Measurements from ENCODE around the gene BTBD1.
"Not testable (repeated sequence)": the region's sequence is repeated elsewhere in the genome, so short reads cannot be mapped to it uniquely, and the experiment has no call there.

The BTBD1 gene

GRCh38 chr15:83094583-83094982, 27.5 kb upstream of the BTBD1 start:
- DNase-seq (ENCODE audit: low read depth in 2 of 2), result no peak

- no peak for DNase-seq (ENCODE audit: low read depth in 2 of 2)
These were observed 25.4 kb upstream of the BTBD1 start for GRCh38 chr15:83092309-83092976.

- not testable (repeated sequence) for DNase-seq (ENCODE audit: low read depth in 2 of 2)
These were observed 24.9 kb upstream of the BTBD1 start for GRCh38 chr15:83091965-83092308.

- no peak for DNase-seq (ENCODE audit: low read depth in 2 of 2)
These were observed 23.4 kb upstream of the BTBD1 start for GRCh38 chr15:83090465-83090864.

GRCh38 chr15:83088876-83089275, 21.8 kb upstream of the BTBD1 start:
- DNase-seq (ENCODE audit: low read depth in 2 of 2), result no peak

- no peak for DNase-seq (ENCODE audit: low read depth in 2 of 2)
These were observed 20.5 kb upstream of the BTBD1 start for GRCh38 chr15:83087576-83087975.

- DNase-seq (ENCODE audit: low read depth in 2 of 2), result not testable (repeated sequence)
These were observed 19.0 kb upstream of the BTBD1 start for GRCh38 chr15:83085864-83086552.

- DNase-seq (ENCODE audit: low read depth in 2 of 2), result not testable (repeated sequence)
These were observed 18.4 kb upstream of the BTBD1 start for GRCh38 chr15:83085461-83085860.

- no peak for DNase-seq (ENCODE audit: low read depth in 2 of 2)
These were observed 15.8 kb upstream of the BTBD1 start for GRCh38 chr15:83082730-83083386.

- DNase-seq (ENCODE audit: low read depth in 2 of 2), result no peak
These were observed 14.4 kb upstream of the BTBD1 start for GRCh38 chr15:83081256-83082014.

- DNase-seq (ENCODE audit: low read depth in 2 of 2), result no peak
These were observed 11.7 kb upstream of the BTBD1 start for GRCh38 chr15:83078712-83079111.

GRCh38 chr15:83077491-83078230, 10.6 kb upstream of the BTBD1 start:
- DNase-seq (ENCODE audit: low read depth in 2 of 2), result no peak

GRCh38 chr15:83069211-83069642, 2.2 kb upstream of the BTBD1 start:
- not testable (repeated sequence) for DNase-seq (ENCODE audit: low read depth in 2 of 2)

- no peak for DNase-seq (ENCODE audit: low read depth in 2 of 2)
These were observed 1.0 kb upstream of the BTBD1 start for GRCh38 chr15:83068054-83068453.

GRCh38 chr15:83067638-83067962, 548 bp upstream of the BTBD1 start:
- DNase-seq (ENCODE audit: low read depth in 2 of 2), result no peak

- DNase-seq (ENCODE audit: low read depth in 2 of 2), result no peak
These were observed 868 bp downstream of the BTBD1 start for GRCh38 chr15:83066034-83066733.

GRCh38 chr15:83065431-83065830, 1.6 kb downstream of the BTBD1 start:
- no peak for DNase-seq (ENCODE audit: low read depth in 2 of 2)

GRCh38 chr15:83064859-83065258, 2.2 kb downstream of the BTBD1 start:
- DNase-seq (ENCODE audit: low read depth in 2 of 2), result no peak

- DNase-seq (ENCODE audit: low read depth in 2 of 2), result no peak
These were observed 3.5 kb downstream of the BTBD1 start for GRCh38 chr15:83063551-83063950.

- DNase-seq (ENCODE audit: low read depth in 2 of 2), result no peak
These were observed 4.3 kb downstream of the BTBD1 start for GRCh38 chr15:83062768-83063180.

- no peak for DNase-seq (ENCODE audit: low read depth in 2 of 2)
These were observed 5.4 kb downstream of the BTBD1 start for GRCh38 chr15:83061680-83062079.
